GM12873 (cell line): ENCODE data around the gene KLHL30.

ENCODE experiments used
- TF ChIP-seq, protein P1 (sequence below): IDR thresholded peaks from 2 replicates; pipeline ENCODE4 v1.5.1; 2012; ENCODE audit warnings: low read depth, mild to moderate bottlenecking, moderate library complexity, low read length, control low read depth; ENCODE audit not compliant: insufficient read depth; ENCODE audit errors: missing control alignments

The KLHL30 gene, protein sequence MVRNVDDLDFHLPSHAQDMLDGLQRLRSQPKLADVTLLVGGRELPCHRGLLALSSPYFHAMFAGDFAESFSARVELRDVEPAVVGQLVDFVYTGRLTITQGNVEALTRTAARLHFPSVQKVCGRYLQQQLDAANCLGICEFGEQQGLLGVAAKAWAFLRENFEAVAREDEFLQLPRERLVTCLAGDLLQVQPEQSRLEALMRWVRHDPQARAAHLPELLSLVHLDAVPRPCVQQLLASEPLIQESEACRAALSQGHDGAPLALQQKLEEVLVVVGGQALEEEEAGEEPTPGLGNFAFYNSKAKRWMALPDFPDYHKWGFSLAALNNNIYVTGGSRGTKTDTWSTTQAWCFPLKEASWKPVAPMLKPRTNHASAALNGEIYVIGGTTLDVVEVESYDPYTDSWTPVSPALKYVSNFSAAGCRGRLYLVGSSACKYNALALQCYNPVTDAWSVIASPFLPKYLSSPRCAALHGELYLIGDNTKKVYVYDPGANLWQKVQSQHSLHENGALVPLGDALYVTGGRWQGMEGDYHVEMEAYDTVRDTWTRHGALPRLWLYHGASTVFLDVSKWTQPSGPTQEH

DNA sequence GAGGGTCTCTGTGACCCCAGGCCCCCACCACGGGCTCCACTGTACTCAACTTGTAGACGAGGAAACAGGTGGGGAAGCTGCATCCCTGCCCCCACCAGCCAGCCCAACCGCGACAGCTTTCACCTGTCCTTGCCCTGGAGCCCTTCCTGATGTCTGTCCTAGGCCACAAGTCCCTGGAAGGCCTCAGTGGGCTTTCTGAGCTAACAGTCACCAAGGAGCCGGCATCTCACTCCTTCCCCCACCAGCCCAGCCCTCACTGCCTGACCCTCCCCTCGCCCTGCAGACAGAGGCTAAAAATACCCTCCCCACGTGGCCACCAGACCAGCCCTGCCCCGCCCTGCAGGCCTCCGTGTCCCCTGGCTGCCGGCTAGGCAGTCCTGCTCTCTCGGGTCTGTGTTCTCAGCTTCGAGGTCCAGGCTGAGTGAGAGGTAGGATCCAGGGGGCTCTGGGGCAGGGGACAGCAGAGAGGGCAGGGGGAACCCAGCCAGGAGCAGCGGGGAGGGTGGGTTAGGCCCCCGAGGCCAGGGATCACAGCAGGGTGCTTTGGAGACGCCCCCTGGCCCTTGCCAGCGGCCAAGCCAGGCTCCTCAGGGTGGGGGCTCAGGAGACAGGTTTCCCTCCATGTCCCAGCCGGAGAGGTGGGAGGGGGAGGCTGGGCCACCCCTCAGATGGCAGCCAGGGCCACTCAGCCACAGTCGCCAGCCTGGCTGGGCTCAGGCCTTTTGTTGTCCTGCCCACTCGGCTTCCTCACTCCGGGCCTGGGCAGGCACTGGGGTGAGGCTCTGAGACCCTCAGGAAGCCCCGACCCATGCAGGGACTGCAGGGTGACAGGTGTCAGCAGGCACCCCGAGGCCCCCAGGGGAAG, at the start of gene KLHL30:
TSS of gene KLHL30 (plus strand) at position 338 of the 865 bp plus-strand sequence. CDS start 2,087 bp downstream, outside the sequence.
- TF ChIP-seq, protein P1, sequence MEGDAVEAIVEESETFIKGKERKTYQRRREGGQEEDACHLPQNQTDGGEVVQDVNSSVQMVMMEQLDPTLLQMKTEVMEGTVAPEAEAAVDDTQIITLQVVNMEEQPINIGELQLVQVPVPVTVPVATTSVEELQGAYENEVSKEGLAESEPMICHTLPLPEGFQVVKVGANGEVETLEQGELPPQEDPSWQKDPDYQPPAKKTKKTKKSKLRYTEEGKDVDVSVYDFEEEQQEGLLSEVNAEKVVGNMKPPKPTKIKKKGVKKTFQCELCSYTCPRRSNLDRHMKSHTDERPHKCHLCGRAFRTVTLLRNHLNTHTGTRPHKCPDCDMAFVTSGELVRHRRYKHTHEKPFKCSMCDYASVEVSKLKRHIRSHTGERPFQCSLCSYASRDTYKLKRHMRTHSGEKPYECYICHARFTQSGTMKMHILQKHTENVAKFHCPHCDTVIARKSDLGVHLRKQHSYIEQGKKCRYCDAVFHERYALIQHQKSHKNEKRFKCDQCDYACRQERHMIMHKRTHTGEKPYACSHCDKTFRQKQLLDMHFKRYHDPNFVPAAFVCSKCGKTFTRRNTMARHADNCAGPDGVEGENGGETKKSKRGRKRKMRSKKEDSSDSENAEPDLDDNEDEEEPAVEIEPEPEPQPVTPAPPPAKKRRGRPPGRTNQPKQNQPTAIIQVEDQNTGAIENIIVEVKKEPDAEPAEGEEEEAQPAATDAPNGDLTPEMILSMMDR = no peak

DNA sequence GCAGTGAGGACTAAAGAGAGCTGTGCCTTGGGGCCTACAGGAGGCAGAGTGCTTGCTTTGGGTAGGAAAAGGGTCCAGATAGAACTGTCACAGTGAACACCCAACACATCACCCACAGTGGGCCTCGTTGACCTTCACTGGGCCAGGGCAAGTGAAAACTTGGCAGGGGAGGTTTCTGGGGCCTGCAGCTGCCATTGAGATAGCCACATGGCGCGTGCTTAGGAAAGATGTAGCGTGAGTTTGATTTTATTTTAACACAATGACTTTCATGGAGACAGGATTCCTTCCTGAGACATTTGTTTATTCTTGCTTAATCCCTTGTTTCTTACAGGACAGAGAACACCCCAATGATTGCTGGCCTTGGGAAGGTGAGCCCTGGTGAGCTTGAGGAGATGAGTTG, 47.6 kb upstream of the KLHL30 start:
- TF ChIP-seq, protein P1 = no peak

DNA sequence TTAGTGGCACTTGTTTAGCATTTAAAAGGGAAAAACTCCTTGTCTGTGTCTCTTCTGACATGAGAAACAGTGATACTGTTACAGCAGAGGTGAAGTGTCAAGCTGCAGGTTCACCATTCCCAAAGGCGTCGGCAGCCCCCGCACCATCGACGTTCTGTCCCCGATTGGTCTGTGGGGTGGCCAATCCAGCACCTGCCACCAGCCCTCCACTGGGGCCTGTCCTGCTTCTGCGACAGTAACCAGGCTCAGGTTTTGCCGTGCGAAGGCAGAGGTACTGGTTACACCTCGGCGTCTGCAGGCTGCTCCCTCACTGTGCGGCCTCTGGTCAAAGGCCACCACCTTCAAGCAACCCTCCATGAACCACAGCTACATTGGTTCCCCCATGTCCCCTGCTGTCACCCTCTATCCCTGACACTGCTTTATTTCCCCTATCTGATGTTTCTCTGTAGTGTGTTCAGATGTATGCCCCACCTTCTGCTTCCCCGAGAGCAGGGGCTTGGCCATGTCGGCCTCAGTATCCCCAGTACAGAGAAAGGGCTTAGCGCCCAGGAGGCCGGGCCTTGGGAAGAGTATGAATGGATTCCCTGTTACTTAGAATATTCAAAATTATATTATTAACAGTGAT, 46.9 kb upstream of the KLHL30 start:
- TF ChIP-seq, protein P1 = no peak

DNA sequence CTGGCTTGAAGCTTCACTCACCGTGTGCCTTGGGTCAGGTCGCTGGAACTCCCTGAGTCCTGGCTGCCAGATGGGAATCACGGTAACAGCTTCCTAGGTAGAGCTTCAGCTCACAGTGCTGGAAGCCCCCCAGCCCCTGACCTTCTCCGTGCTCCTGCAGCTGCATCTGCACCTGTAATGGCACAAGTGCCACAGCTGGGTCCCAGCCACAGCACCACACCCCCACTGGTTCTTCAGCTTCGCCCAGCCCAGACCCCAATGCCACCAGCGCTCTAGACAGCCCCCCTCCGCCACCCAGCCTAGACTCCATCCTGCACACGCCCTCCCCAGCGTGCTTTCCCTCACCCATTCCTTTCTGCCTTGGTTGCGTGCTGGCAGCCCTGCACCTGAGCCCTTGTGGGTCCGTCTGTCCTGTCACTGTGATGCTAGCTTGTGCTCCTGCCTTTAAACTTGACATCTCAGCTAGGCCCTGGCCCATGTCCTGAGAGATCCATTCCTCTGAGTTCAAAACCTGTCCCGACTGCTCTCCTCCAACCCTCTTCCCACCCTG, 45.9 kb upstream of the KLHL30 start:
- TF ChIP-seq, protein P1 = no peak

DNA sequence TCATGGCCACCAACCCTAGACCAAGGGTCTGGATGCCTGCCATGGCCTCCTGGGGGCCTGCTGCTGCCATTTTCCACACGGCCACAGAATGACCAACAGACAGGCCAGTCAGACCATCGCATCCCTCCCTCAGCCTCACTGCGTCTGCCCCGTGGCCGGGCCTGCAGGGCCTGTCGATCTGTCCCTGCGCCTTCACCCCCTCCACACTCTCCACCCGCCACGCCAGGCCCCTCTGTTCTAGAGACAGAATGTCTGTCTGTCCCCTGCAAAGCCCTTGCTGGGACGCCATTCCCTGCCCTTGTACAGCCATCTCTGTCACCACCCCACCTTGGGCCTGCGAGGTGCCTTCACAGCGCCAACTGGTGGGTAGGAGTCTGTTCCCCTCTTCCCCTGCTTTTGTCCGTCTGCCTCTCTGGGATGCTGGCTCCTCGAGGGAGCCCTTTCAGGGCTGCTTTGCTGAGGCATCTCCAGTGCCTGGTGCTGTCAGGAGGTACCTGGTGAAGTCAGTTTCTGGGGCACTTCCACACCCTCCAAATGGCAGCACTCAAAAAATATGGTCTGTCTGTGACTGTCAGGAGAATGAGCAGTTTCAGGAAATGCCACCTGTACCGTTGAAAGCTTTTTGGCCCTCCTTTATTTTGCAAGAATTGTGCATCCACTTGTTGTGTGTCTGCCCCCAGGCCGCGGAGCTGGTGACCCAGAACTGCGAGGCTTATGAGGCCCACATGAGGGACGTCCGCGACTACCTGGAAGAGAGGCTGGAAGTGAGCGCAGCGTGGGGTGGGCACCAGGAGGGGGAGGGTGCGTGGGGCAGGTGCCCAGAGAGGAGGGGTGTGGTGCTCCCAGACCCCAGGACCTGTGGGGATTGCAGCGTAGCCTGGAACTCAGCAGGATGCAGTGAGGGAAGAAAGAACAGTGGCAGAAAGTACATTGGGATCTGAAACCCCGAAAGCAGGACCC, 45.0 kb upstream of the KLHL30 start:
- TF ChIP-seq, protein P1 = no peak

DNA sequence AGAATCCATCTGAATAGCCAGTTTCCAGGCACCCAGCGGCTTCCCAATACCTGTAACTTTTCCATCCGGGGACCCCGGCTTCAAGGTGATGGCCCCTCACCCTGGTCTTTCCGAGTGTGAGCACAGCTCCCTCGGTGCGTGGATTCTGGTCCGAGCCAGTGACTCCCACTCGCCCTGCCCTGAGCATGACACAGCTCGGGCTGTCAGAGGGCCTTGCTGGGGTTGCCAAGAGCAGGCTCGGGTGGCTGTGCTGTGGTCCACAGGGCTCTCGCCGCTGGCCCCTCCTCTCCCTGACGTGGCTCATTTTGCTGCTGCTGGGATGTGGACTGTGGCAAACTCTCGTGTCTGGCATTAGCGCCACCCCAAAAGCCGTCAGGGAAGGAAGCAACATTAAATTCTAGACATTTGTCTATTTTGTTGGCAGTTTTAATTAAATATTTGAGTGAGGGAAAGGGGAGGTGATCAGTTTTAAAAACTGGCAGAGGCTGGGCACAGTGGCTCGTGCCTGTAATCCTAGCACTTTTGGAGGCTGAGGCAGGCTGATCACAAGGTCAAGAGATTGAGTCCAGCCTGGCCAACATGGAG, 43.9 kb upstream of the KLHL30 start:
- TF ChIP-seq, protein P1 = no peak
